ENCODE data around the gene CRIP1.

Gene CRIP1

GRCh38 chr14:105445901-105446845, 40.5 kb upstream of the CRIP1 start:
- H4K20me1 ChIP-seq (ENCODE audit: insufficient read depth, low read length) = no peaks in the 10 kb centered on the region
- no peaks in the 10 kb centered on the region for H3K27me3 ChIP-seq (ENCODE audit: insufficient read depth, low read length)
- H3K4me1 ChIP-seq (ENCODE audit: insufficient read depth, low read length, severe bottlenecking) = no peaks in the 10 kb centered on the region
- H3F3A ChIP-seq (ENCODE audit: insufficient read depth, low read length) = no peaks in the 10 kb centered on the region
- TF ChIP-seq CTCF (IDR thresholded peaks at IDR 0.05; ENCODE audit: low read length) (no peak), EZH2 (IDR thresholded peaks at IDR 0.05; ENCODE audit: borderline replicate concordance, low read length) (no peak)
- no peak overlapping the region for H3K27ac ChIP-seq (ENCODE audit: low read depth, low read length, poor library complexity, severe bottlenecking)
- no peaks in the 10 kb centered on the region for H3K9me3 ChIP-seq (ENCODE audit: low read length)
- no peak overlapping the region for H3K4me3 ChIP-seq (ENCODE audit: low read depth, low read length, poor library complexity, severe bottlenecking)
- peaks cover 40% of the 10 kb centered on the region for H3K36me3 ChIP-seq (ENCODE audit: insufficient read depth, low read length)
- no peak overlapping the region for H3K9ac ChIP-seq (ENCODE audit: low read length)
- no peaks in the 10 kb centered on the region for H3K9me2 ChIP-seq (ENCODE audit: low read depth, low read length)
- H3K4me2 ChIP-seq (ENCODE audit: low read length) = no peak overlapping the region
- no peaks in the 10 kb centered on the region for H3K79me2 ChIP-seq (ENCODE audit: insufficient read depth, low read length)
- no peak overlapping the region for H2AFZ ChIP-seq (ENCODE audit: low read length)

- Histone ChIP-seq H3K9me3 (ENCODE audit: low read length) (no peaks in the 10 kb centered on the region), H2AFZ (ENCODE audit: low read length) (no peak overlapping the region), H3K36me3 (ENCODE audit: insufficient read depth, low read length) (peaks cover 40% of the 10 kb centered on the region), H3K79me2 (ENCODE audit: insufficient read depth, low read length) (no peaks in the 10 kb centered on the region), H3K27me3 (ENCODE audit: insufficient read depth, low read length) (no peaks in the 10 kb centered on the region), H3K4me1 (ENCODE audit: insufficient read depth, low read length, severe bottlenecking) (no peaks in the 10 kb centered on the region), H4K20me1 (ENCODE audit: insufficient read depth, low read length) (no peaks in the 10 kb centered on the region), H3K9ac (ENCODE audit: low read length) (no peak overlapping the region), H3K4me2 (ENCODE audit: low read length) (no peak overlapping the region), H3K27ac (ENCODE audit: low read depth, low read length, poor library complexity, severe bottlenecking) (no peak overlapping the region), H3K4me3 (ENCODE audit: low read depth, low read length, poor library complexity, severe bottlenecking) (no peak overlapping the region), H3K9me2 (ENCODE audit: low read depth, low read length) (no peaks in the 10 kb centered on the region), H3F3A (ENCODE audit: insufficient read depth, low read length) (no peaks in the 10 kb centered on the region)
- no peak for TF ChIP-seq CTCF (IDR thresholded peaks at IDR 0.05; ENCODE audit: low read length)
- TF ChIP-seq EZH2 (IDR thresholded peaks at IDR 0.05; ENCODE audit: borderline replicate concordance, low read length) = no peak
Measured at GRCh38 chr14:105446971-105447370, 39.7 kb upstream of the CRIP1 start.

- Histone ChIP-seq H3K79me2 (ENCODE audit: insufficient read depth, low read length) (no peaks in the 10 kb centered on the region), H3K9me2 (ENCODE audit: low read depth, low read length) (no peaks in the 10 kb centered on the region), H3K4me2 (ENCODE audit: low read length) (no peak overlapping the region), H3K27ac (ENCODE audit: low read depth, low read length, poor library complexity, severe bottlenecking) (no peak overlapping the region), H3K9me3 (ENCODE audit: low read length) (no peaks in the 10 kb centered on the region), H3K4me1 (ENCODE audit: insufficient read depth, low read length, severe bottlenecking) (no peaks in the 10 kb centered on the region), H3K27me3 (ENCODE audit: insufficient read depth, low read length) (no peaks in the 10 kb centered on the region), H4K20me1 (ENCODE audit: insufficient read depth, low read length) (no peaks in the 10 kb centered on the region), H3F3A (ENCODE audit: insufficient read depth, low read length) (no peaks in the 10 kb centered on the region), H3K9ac (ENCODE audit: low read length) (no peak overlapping the region), H3K4me3 (ENCODE audit: low read depth, low read length, poor library complexity, severe bottlenecking) (no peak overlapping the region), H2AFZ (ENCODE audit: low read length) (no peak overlapping the region), H3K36me3 (ENCODE audit: insufficient read depth, low read length) (peaks cover 40% of the 10 kb centered on the region; the same call in 1 of the 2 replicates)
- TF ChIP-seq CTCF (IDR thresholded peaks at IDR 0.05; ENCODE audit: low read length) (no peak), EZH2 (IDR thresholded peaks at IDR 0.05; ENCODE audit: borderline replicate concordance, low read length) (no peak)
Measured at GRCh38 chr14:105447651-105448640, 38.7 kb upstream of the CRIP1 start.
